Measurements from ENCODE around the gene TLE1.
"Not testable (repeated sequence)": the region's sequence is repeated elsewhere in the genome, so short reads cannot be mapped to it uniquely, and the experiment has no call there.

Gene TLE1

GRCh38 chr9:81652058-81652687 lies 37.2 kb downstream of the TLE1 start:
- no peak for DNase-seq

- DNase-seq: no peak
Measured at GRCh38 chr9:81650586-81651515, 38.5 kb downstream of the TLE1 start.

- no peak for DNase-seq
Measured at GRCh38 chr9:81649475-81650240, 39.7 kb downstream of the TLE1 start.

- no peak for DNase-seq
Measured at GRCh38 chr9:81648891-81649290, 40.5 kb downstream of the TLE1 start.

GRCh38 chr9:81646337-81646736 lies 43.0 kb downstream of the TLE1 start:
- DNase-seq: no peak

- not testable (repeated sequence) for DNase-seq
Measured at GRCh38 chr9:81644513-81644912, 44.8 kb downstream of the TLE1 start.

DNA sequence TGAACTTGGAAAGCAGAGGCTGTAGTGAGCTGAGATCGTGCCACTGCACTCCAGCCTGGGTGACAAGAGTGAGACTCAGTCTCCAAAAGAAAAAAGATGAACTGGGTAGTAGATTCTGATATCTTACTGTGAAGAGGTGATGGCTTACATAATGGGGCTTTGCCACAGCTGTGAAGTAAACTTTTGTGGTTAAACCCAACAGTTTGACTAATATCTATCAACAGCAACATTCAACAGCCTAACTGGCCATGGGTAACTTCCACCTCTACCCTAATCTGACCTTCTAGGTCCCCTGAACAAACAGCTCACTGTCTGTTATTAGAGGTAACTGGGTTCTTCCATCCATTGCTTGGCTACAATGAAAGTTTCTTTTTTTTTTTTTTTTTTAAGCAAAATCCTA lies 52.1 kb downstream of the TLE1 start:
- DNase-seq: no peak

DNA sequence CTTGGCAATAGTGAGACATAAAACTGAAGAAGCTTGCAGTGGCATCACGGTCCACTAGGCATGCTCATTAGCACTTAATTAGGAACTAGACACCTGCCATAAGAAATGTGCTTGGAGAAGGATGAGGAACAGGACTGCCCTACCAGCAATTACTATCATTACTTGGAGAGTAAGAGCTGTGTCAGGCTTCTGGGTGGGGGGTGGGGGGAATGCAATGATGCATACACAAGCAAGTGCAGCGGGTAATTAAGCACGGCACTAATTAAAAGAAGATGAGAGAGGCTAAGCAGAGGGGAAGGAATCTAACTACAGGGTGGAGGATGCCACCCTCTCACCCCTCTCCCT lies 53.1 kb downstream of the TLE1 start:
- DNase-seq: no peak

- DNase-seq: no peak
Measured at GRCh38 chr9:81635521-81636254, 53.7 kb downstream of the TLE1 start.

DNA sequence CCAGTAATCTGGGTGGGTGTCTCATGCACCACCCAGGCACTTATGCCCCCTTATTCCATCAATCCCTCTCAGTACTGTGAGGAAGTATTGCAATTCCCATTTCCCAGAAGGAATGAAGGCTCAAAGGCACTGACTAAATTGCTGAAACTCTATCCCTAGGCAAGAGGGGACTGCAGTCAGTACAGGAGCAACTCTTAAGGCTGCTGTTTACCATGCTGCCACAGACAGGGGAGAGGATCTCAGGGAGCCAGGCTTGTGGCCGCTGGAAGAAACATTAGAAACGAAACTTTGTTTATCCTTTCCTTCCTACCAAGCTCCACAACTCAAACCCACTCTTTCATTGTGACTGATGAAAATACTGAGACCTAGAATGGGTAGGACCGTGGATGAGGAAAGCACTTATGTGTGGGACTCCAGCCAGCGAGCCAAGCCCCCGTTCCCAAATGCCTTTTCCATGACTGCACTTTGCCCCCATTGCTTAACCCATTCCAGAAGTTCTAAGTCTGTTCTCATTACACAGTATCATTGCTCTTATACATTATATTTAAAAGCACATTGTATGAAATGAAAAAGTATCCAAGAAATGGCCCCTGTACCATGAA lies 54.3 kb downstream of the TLE1 start:
- DNase-seq: no peak

- no peak for DNase-seq
Measured at GRCh38 chr9:81633952-81634854, 55.1 kb downstream of the TLE1 start.

- DNase-seq: no peak
Measured at GRCh38 chr9:81632599-81632998, 56.7 kb downstream of the TLE1 start.

GRCh38 chr9:81631218-81631745 lies 58.1 kb downstream of the TLE1 start:
- DNase-seq: no peak

- no peak for DNase-seq
Measured at GRCh38 chr9:81629440-81629839, 59.9 kb downstream of the TLE1 start.

- DNase-seq: no peak
Measured at GRCh38 chr9:81628897-81629296, 60.5 kb downstream of the TLE1 start.

- no peak for DNase-seq
Measured at GRCh38 chr9:81627481-81627880, 61.9 kb downstream of the TLE1 start.

DNA sequence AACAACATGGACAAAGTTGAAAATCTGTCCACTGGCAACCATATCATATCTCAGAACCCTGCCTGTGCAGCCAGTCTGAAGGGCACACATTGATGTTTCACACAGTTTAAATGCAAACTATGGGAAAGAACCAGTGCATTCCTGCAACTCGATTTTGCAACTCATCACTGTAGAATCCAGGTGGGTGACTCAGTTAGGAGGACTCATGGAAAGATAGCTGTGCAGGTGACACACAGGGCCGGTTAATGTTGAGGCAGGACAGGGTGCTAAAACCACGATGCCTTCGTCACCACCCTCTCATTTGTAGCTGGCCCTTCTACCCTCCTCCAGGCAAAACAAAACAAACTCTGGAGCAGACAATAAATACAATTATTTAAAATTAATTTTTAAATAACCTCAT lies 62.8 kb downstream of the TLE1 start:
- DNase-seq: no peak

DNA sequence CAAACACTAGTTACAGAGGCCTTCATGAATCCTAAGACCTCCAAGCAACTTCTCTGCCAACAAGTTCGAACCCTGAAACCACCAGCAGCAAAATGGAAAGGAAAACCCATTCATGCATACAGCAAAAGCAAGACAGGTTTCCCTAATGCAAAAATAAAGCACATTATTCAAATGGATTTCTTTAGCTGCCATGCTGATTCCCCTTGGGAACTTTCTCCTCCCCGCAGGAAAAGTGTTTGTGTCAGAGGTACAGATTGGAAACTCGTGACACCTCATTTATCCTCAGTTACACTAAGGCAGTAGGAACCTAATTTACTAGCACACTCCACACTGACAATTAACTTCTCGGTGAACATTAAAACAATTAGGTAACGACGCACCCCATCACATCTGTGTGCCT lies 63.4 kb downstream of the TLE1 start:
- DNase-seq: no peak

GRCh38 chr9:81623778-81624177 lies 65.6 kb downstream of the TLE1 start:
- DNase-seq: no peak

DNA sequence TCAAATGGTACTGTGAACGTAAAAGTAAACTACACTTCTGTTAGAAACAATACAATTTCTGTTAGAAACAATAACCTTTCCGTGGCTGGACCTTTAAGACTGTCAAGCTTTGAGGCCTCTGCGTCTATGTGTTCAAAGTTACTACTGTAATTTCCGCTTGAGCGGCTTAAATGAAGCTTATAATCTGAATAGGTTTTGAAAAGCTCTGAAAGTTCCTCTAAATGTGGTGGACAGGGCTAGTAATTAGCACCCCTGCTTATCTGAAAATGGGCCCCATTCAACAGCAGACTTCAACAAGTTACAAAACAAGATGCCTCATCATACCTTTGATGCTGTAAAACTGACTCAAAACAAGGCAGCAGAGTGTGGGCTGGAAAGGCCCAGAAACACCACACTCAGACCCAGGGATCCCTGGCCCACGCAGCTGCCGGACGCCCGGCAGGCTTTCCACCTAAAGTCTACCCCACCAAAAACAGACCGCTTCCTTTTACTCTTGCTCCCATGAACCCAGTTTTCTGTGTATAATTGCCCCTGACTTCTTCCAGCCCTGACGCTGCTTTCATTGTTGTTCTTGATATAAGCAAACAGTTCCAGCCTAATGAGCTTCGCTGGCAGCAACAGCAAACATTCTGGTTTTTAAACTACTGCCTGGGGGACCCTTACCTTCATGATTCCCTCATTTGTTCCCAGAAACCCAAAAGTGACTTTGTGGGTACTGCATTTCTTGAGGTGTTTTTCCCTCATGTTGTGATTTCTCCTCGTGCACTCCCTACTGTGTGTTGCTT lies 66.7 kb downstream of the TLE1 start:
- no peak for DNase-seq

Measured in stimulated activated CD4-positive, alpha-beta T cell treated with anti-CD3 and anti-CD28 coated beads, Interleukin-4, amount 100 ng/mL, for 4 hours (primary cell).